Activated CD4-positive, CD25-positive, alpha-beta regulatory T cell treated with anti-CD3 and anti-CD28 coated beads, Interleukin-2, amount 50 U/mL, for 24 hours (primary cell): ENCODE data around the gene EDEM2.
A peak's percentile ranks its signal among the peaks of the same experiment; 100 is the strongest.
"Not testable (repeated sequence)": the region's sequence is repeated elsewhere in the genome, so short reads cannot be mapped to it uniquely, and the experiment has no call there.

ENCODE experiments used
- ATAC-seq, 2 donors: fragments of 150-1000 bp; cut with Tn5 transposase; one replicate each; pipeline ENCODE4 v1.10.0; 2021; ENCODE audit warnings: mild to moderate bottlenecking in 1 of 2, moderate library complexity in 1 of 2

EDEM2 gene

DNA sequence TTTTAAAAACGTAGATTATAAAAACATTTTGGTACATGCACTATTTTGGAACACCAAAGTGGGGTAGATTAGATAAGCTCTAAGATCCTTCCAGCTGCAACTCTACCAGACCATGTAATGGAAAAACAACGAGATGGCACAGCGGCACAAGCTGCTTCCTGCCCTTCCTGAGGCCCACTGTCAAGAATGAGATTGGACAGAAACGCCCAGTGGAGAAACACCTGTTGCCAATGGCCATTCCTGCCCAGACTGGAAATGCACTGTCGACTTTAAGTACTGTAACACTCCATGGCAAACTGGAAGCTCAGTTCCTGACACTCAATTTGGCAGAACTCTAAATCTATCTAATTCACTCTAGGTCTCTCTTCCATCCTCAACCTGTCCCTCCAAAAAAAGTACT lies 21.4 kb downstream of the EDEM2 start:
- ATAC-seq = no peak

DNA sequence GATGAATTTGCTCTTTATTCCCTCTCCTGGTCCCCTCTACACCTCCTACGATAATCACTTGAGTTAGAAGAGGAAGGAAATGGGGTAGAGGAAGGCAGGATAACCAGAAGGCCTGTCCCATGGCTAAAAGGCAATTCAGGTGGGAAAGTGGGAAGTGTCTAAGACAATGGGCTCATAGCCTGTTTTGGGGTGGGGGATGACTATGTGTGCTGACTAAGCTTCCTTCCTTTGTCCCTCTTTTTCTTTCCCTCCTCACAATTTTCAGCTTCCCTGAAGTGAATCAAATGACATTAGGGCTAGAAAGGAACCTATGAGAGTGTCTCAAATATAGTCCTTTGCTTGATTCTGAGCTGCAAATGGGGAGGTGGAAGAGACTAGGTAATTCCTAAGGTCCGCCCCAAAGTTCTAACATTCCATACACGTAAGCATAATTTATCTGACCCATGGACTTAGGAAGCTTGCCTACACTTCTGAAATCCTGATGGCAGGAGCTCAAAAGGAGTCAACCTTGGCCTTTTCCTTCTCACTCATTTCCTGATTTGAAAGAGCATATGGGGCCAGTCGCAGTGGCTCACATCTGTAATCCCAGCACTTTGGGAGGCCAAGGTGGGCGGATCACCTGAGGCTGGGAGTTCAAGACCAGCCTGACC lies 24.3 kb downstream of the EDEM2 start:
- ATAC-seq = no peak

DNA sequence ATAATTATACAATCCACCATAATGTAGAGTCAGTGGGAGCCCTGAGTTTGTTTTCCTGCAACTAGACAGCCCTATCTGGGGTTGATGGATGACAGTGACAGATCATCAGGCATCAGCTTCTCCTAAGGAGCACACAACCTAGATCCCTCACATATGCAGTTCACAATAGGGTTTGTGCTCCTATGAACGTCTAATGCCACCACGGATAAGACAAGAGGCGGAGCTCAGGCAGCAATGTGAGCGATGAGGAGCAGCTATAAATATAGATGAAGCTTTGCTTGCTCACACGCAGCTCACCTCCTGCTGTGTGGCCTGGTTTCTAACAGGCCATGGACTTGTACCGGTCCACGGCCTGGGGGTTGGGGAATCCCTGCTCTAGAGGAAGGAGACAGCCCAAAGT lies 25.9 kb downstream of the EDEM2 start:
- ATAC-seq = no peak

DNA sequence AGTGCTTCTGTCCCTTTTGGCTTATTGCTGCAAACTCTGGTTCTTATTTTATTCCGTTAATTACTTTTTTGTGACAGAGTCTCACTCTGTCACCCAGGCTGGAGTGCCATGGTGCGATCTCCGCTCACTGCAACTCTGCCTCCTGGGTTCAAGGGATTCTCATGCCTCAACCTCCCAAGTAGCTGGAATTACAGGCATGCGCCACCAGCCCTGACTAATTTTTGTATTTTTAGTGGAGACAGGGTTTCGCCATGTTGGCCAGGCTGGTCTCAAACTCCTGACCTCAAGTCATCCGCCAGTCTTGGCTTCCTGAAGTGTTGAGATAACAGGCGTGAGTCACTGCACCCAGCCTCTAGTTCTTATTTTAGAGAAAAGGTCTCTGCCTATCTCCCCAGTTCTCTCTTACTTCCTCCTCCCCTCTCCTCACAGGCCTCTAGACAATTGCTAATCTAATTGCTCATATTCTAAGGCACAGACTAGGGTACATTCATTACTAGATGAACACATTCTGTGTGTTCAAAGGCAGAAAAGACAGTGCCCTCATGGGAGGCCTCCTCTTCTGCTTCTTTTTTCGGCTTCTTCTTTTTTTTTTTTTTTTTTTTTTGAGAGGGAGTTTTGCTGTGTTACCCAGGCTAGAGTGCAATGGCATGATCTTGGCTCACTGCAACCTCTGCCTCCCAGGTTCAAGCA lies 27.0 kb downstream of the EDEM2 start:
- ATAC-seq = peak; percentile 65 to 76

DNA sequence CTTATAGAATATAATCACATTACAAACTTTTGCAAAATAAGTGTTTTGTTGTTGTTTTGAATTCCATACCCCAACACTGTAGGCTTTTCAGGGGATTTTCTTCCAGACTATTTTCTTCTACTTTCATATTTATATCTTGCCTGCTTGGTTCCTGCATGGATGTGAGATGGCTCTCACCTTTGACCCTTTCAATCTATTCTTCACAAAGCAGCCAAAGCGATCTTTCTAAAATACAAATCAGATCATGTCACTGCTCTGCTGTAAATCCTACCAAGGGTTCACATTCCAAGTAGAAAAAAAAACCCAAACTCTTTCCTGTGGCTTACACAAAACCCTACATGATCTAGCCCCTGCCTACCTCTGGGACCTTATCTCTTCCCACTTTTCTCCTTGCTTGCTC lies 29.5 kb downstream of the EDEM2 start:
- ATAC-seq = no peak

DNA sequence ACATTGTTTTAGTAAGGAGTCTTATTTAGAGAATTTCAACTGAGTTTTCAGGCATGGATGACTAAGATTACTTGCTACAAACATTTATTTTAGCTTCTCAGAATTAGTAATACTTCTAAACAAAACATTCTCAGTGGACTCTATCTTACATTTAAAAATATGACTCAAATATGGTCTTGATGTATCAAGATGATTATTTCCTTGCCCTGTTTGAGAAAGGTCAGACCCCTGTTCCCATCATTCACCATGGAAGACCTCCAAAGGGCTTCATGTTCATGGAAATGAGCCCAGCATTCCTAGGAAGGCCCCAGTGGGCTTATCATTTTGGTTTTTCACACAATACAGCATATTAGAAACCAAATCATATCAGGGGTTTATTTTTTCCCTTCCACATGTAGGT lies 29.9 kb downstream of the EDEM2 start:
- ATAC-seq = no peak

DNA sequence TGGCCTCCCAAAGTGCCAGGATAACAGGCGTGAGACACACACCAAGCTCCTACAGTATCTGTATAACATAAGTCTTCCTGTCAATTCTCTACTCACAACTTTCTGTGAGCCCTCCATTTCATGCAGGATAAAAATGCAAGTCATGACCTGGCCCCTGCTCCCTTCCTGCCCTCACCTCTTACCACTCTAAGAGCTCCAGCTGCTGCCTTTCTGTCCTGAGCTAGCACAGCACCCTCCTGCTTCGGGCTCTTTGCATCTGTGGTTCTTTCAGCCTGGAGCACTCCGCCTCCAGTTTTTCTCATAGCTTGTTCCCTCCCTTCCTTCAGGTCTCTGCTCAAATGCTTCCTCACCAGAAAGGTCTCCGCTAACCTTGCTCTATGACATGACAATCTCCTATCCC lies 30.9 kb downstream of the EDEM2 start:
- ATAC-seq = no peak

DNA sequence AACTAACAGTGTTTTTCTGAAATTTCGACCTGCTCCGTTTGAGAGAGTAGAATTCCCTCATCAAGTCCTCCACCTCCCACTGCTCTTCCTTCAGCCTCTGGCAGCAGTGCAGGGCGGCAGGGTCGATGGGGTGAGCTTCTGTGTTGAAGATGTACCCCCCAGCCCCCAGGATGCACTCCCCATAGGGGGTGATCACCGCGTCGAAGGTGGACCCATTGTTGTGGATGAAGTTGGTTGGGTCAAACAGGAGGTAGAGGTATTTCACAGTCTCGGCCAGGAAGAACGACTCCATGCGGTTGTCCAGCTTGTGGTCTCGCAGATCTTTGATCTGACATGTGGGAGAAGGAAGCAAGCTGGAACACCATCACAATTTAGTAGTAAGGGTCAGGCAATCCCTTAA lies 31.5 kb downstream of the EDEM2 start:
- no peak for ATAC-seq

DNA sequence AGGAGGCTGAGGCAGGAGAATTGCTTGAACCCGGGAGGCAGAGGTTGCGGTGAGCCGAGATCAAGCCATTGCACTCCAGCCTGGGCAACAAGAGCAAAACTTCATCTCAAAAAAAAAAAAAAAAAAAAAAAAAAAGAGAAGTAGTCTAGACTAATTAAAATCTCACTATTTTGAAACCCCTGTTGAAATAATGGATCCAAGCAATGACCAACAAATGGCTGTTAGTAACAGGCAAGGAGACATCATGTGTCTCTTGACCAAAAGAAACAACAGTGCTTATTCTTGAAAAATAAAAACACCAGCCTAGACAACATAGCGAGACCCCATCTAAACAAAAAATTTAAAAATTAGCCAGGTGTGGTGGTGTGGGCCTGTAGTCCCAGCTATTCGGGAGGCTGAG lies 34.9 kb downstream of the EDEM2 start:
- ATAC-seq = not testable (repeated sequence)

DNA sequence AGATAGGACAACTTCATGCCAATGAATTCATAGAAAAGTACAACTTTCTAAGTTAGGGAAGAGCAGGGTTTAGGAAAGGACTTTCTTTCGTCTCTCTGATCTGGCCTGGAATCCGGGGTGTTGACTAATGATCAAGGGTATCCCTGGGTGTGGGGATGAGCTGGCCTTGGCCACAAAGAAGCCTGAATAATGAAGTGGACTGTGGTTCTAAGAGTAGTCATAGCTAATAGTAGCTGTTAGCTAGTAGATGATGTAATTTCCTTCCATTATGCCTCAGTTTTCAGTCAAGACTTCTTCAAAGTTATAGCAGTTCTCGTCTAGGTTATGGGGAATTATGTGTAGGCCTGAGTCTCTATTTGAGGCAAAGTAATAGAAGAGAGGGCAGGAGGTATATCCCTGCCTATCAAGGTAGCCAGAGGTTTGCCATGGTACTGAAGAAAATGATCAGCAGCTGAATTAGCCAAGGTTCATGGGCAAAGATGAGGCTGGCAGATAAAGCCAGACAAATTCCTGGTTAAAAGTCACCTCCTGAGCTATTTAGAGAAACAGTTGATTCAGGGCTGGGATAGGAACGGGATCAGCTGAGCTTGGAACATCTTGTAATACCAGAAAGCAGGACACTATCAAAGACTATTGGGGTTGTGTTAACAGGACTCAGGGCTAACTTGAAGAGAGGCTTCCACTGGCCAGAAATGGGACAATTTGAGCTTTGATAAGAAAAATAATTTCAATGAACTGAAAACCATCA lies 35.8 kb downstream of the EDEM2 start:
- ATAC-seq = no peak

DNA sequence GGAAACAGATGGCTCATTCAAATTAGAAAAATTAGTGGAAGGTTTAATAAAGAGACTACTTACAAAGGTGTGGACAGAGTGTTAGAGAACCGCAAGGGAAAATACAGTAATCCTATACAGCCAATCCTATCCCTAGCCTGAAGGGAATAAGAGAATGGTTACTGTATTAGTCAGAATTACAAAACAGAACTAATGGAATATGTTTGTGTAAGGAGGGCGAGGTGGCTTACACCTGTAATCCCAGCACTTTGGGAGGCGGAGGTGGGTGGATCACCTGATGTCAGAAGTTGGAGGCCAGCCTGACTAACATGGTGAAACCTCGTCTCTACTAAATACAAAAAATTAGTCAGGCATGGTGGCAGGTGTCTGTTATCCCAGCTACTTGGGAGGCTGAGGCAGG lies 38.2 kb downstream of the EDEM2 start:
- ATAC-seq = no peak

DNA sequence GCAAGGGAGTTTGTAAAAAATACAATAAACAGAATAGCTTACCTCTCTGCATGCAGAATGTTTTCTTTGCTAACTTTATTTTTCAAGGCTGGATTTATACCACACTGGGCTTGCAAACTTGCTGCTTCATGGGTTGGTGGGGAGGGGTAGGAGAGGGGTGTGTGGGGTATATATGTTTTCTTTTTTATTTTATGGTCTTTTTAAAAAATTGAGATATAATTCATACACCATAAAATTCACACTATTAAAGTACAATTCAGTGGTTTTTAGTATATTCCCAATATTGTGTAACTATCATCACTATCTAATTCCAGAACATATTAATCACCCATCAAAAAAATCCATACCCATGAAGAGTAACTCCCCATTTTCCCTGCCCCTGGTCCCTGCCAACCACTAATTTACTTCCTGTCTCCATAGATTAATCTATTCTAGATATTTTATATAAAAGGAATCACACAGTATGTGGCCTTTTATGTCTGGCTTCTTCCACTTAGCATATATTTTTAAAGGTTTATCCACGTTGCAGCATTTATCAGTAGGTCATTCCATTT lies 40.2 kb downstream of the EDEM2 start:
- no peak for ATAC-seq

DNA sequence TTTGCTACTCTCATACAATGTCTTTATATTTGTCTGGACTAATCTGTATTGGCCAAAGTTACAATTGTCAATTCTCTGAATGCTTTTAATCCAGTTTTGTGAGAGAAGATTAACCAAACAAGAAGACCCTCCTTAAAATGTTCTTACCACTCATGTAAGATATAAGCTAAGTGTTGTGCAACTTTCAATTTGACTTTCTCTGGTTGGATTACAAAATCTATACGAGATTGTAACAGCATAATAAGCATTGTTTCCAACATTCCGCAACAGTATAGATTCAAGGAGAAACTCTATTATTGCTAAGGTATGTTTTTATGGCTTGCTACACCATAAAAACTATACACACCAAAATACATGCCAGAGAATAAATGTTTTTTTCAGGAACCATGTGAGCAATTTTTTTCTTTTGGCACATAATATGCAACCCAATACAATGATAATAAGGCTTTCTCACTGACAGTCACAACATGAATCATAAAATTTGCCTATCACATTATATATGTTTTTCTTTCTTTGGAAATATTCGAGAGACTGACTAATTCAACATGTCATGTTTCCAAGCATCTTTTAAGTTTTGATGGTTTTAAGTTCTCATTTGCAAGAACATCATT lies 42.3 kb downstream of the EDEM2 start:
- no peak for ATAC-seq

DNA sequence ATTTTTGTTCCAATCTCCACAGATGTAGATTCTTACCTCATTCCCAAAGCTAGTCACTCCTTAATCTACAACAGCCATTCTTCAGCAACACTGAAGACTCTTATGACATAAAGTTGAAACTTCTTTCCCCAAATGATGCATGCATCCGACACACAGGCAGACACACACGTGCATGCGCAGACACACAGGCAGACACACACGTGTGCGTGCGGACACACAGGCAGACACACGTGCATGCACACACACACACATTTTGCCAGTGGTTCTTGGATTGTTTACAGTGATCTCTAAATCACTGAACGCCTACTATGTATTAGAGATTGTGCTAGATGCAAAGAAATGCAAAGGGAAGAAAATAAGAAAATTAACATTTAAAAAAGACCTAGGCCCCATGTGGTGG lies 45.5 kb downstream of the EDEM2 start:
- ATAC-seq = no peak

DNA sequence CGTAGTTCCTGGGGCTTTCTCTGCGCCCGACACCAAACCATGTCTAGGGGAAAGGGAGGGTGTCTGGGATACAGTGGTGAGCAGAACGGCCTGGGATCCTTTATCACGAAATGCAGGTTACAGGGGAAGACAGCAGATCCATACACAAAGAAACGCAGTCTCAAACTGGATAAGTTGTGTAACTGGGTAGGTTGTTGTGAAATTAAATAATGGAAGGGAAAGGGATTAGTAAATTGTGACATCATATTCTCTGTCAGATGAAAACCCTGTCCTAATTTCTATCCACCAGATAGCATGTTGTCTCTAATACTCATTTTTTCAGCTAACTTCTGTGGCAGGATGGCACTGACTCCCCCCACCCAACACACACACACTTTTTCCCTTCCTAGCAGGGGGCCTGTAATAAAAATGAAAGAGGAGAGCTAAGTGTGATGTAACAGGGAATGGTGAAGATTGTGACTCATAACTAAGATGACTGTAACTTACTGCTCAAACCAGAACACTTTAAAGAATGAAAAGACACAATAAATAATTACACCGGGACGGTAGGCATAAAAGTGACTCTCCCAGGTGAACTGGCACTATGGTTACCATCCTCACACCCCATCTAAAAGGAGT lies 53.8 kb downstream of the EDEM2 start:
- ATAC-seq = peak; percentile 63 to 65

DNA sequence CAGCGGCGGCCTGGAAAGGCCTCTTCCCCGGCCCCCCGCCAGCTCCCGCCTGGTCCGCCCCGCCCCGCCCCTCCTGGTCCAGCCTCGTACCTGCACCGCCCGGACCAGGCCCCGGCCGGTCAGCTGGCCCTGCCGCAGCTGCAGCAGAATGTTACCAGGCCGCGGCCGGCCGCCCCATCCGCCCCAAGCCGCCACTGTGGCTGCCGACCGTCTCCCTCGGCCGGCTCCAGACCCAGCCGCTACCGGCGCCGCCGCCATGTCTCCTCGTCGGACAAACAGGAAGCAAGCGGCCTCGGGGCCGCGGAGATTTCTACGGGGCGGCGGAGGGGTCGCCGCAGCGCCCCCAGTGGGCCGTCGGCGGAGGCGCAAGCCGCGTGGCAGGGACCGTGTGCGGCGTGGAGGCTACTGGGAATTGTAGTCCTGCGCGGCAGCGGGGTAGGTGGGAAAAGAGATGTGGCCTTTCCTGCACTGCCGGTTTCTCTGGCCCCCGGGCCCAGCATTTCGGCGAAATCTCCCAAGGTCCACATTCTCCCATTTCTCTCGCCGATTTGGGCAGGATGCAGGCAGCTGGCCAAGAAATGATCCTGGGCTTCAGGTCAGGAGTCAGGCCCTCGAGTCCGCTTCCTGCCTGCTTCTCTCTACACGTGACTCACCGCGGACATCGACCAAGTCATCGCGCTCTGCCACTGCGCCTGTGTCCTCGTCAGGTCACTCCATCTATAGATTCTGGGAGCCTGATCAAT lies 54.4 kb downstream of the EDEM2 start, which contains the start of gene TRPC4AP:
Gene TRPC4AP, minus strand, starts transcription at position 284 of the 743 bp plus-strand sequence. Its CDS starts 26 bp downstream, at position 258.
- peak; percentile 87 to 92 for ATAC-seq

DNA sequence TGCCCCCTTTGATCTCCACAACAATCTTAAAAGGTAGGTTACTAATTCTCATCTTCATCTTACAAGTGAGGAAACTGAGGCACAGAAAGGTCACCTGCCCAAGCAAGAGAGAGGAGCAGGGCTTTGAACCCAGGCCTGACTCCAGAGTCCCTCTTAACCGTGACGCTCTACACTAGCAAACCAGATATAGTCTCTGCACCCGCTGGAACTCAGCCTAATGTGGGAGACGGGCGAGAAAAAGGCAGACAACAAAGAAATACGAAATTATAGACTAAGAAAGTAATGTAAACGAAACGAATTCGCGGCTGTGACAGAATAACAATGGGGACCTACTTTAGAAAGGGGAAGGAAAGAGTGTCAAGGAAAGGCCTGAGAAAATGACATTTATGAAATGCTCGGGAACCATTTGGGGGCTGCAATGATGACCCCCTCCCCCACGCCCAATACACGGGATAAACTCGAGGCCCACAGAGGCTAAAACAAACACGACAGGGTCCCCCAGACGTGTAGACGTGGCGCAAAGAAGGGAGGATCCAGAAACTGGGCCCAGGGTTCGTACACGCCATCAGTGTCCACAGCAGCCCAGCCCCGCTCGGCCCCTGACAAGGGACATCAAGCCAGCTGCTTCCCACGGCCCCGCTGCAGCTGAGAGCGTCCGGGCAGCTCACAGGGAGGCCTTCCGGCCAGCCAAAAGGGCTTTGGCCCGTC lies 55.2 kb downstream of the EDEM2 start:
- no peak for ATAC-seq

DNA sequence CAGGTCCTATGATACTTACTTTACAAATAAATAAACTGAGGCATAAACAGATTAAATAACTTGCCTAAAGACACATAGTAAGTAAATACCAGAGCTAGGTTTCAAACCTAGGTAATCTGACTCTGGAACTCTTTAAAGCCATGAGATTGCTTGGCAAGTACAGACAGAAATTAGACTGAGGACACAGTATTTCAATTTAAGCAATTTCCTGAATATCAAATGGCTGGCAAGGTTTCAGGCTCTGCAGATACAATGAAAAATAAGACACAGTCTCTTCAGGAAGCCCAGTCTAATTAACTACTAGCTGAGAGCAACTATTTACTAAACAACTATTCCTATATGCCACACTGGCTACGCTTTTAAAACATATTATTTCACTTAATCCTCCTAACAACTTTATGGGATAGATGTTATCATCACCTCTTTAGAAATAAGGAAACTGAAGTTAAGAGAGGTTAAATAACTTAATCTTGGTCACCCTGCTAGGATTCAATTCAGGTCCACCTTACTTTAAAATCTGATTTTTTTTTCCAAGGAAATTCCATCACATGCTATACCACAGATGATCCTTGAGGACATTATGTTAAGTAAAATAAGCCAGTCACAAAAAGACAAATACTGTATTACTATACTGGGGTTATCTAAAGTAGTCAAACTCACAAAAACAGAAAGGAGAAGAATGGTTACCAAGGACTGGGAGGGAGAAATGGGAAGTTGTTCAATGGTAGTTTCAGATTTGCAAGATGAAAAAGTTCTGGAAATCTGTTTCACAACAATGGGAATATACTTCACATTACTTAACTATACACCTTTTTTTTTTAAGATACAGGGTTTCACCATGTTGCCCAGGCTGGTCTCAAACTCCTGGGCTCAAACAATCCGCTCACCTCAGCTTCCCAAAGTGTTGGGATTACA lies 58.6 kb downstream of the EDEM2 start:
- no peak for ATAC-seq

DNA sequence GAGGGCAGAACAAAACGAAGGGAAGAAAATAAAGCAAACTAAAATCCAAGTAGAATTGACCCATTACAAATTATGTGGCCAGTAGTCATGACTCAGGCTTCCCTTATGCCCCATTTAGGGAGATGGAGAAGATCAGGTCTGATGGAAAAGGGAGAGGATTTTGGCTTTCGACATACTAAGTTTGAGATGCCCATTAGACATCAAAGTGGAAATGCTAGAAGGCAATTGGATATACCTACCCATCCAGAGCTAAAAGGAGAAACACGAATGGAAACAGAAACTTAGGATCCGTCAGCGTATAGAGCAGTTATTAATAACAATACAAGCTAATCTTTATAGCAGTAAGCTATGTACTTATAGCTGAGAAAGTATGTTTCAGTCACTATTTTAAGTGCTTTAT lies 59.3 kb downstream of the EDEM2 start:
- ATAC-seq = no peak

DNA sequence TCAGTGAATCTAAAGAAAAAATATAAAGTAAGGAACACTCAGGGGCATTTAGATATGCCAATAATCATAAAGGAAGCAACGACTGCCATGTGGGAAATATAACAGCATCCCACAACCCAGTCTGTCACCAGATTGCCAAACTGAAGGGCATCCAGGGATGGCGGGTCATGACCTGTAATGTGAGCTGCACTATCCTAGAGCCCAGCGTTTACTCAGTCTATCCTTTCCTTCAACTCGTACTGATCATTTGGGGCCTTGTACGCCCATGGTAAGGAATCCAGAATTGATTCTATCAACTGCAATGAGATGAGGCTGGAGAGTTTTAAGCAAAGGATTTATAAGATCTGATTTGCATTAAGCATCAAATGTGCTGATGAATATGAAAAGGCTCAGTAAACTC lies 59.8 kb downstream of the EDEM2 start:
- no peak for ATAC-seq
